NCI-H1694 treated with DMSO at 0.1 percent for 48 hours (cell line): ENCODE measurements around the gene GSE1.
A peak's percentile ranks its signal among the peaks of the same experiment; 100 is the strongest.

Source experiments
- DNase-seq: peaks from one replicate; lab custom pipeline; 2025; lab: John Stamatoyannopoulos, UW

GSE1 gene

DNA sequence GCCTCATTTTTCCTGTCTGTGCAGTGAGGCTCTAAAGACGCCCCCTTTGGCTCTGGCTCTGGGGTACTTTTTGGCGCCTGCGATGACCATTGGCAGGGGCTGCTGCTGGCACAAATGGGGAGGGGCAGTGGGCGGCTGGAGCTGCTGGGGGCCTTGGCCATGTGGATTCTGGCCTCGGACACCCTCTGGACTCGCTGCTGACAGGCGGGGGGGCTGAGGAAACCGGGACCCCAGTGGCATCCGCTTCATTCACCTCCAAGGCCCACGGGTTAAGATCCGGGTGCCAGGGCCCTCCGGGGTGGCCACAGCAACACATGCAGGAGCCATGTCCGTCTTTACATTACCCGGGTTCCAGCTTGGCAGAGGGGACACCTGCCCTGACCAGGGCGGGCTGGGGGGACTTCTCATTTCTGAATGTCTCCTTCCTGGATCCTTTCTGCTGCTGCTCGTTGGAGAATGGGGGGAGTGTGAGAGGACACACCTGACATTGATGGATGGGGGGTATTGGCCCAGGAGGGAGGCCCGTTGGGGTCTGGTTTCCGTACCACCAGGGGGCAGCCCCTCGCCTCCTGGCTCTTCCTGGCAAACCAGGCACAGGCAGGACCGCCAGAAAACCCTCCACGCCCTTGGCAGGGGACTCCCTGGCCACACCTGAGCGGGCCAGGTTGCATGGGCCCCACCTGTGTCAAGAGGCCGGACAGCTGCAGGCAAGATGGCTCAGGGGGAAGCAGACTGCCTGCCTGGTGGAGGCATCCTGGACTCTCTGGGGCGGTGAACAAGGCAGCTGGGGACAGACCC is 21.8 kb downstream of the GSE1 start:
- peak; percentile 18 for DNase-seq

DNA sequence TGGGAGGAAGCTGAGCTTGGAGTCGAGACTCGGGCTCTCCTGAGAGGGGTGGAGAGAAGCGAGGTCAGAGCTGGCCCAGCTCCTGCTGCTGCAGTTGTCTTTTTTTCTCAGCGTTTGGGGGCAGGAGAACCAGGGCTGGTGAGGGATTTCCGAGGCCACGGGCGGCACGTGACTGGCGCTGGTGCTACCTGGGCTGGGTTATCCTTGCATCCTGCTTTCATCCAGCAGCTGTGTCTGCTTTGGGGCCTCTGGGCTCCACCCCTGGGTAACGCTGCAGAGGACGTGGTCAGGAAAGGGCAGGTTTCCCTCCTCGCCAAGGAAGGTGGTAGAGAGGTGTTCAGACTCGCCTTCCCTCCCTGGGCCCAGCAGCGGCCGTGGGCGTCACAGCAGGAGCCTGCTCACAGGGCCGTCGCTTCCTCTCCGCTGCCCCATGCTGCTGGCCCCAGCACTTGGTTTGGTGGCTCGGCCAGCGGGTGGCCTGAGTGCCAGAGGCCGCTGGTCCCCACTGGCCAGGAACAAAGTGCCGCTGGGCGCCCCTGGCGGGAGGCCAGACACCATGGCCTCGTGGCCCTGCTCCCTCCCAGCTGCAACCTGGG is 22.5 kb downstream of the GSE1 start:
- DNase-seq: no peak

DNA sequence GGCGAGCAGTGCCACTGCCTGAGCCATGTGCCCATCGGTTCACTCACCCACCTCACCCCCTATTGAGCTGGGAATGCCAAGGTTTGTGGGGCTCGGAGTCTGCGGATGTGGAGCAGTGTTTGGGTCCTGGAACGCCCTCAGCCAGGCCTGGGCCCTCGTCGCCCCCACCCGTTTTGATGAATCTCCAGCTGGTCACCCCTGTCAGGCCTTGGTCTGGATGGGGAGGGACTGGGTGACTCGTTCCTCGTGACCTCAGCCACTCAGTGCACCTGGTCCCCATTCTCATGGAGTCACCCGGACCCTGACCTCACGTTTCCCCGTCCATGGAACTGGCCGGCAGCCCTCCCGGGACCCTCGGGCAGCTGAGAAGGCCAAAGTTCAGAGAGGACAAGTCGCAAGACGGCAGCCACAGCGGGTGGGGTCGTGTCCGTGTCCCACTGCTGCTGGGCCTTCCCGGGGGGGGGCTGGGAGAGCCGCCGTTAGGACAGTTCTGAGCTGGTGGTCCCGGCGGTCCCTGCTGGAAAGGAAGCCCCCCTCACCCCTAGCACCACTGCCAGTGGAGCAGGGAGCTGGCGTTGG is 23.2 kb downstream of the GSE1 start:
- DNase-seq: no peak

DNA sequence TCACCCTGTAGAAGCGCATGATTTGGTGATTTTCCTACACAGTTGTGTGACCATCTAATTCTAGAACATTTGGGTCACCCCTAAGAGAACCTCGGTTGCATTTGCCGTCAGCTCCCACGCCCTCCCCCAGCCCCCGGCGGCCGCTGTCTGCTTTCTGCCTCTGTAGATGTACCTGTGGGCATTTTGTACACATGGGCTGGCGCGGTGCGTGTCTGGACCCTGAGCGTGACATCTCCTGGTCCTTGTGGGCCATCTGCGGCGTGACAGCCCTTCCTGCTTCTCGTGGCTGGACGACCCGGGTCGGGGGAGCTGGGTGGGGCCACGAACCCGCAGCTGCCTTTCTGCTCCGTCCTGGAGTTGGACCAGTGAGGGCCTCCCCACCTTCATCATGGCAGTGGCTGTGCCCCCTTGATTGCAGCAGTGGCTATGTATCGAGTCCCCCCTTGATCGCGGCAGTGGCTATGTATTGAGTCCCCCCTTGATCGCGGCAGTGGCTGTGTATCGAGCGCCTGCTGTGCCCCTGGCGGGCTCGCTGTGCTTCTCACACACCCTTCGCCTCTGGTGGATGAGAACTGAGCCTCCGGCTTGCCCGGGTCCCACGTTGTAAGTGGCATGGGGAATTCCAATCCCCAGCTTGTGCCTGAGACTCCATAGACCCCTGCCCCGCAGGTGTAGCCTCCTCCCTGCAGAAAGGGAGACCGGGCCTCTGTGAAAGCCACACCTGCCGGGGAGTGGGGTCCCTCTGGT is 24.1 kb downstream of the GSE1 start:
- DNase-seq: no peak

DNA sequence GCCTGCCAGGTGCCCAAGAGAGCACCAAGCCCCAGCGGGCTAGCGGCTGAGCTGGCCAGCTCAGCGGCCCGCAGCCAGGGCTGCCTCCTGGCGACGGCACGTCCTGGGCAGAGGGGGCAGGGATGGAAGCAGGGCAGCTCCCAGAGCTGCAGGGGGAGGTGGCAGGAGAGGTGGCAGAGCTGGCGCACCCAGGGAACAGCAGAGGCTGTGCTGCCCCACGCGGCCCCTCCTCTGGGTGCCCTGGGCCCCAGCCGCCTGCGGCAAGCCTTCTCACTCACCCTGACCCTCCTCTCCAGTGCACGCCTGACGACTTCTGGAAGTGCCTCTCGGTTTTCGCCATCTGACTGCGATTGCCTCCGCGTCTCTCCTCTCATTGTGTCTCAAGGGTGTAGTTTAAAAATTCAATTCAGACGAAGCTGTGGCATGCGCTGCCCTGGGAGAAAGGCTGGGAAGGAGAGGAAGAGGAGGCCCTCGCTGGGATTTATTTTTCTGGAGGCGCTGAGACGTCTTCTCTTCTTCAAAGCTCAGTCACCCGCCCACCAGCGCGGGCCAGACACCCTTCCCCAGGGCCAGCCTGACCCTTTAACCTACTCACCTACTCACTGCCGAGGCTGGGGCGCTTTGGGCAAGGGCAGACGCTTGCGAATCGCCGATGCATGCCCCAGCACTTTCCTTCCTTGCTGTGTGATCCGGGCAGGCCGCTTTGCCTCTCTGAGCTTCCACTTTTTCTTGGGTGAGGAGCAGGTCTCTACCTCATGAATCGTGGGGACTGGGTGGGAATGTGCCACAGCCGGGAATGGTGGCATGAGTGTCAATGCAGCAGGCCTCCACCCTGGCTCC is 24.9 kb downstream of the GSE1 start:
- DNase-seq: peak; percentile 17

DNA sequence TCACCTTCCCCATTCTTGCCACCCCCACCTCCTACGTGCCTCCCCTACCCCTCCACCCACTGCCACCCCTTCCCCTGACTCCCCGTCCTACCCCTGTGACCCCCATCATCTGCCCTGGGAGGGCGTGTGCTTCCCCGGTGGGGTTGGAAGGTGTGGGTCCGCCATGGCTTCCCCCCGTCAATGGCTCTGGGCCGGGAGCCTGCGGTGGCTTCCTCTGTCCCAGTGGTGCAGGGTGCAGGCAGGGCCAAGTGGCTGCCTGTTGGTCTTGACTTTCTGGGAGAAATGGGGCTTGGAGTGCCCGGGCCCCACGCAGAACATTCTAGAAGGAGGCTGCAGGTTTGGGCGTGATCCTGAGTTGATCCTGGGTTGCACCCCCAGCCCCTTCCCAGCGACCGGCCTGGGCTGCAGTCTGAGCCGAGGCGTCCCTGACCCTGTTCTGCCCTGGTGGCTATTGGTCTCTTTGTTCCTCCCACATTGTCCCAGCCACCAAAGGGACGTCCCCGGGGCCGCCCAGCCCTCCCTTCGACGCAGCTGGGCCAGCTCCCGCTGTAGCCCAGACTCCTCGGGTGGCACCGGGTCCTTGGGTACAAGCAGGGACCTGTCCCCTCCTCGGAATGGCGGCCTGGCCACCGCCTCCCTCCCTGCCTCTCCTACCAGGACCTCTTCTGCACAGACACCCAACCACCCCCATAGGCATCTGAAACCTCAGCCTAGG is 25.7 kb downstream of the GSE1 start:
- DNase-seq: no peak

DNA sequence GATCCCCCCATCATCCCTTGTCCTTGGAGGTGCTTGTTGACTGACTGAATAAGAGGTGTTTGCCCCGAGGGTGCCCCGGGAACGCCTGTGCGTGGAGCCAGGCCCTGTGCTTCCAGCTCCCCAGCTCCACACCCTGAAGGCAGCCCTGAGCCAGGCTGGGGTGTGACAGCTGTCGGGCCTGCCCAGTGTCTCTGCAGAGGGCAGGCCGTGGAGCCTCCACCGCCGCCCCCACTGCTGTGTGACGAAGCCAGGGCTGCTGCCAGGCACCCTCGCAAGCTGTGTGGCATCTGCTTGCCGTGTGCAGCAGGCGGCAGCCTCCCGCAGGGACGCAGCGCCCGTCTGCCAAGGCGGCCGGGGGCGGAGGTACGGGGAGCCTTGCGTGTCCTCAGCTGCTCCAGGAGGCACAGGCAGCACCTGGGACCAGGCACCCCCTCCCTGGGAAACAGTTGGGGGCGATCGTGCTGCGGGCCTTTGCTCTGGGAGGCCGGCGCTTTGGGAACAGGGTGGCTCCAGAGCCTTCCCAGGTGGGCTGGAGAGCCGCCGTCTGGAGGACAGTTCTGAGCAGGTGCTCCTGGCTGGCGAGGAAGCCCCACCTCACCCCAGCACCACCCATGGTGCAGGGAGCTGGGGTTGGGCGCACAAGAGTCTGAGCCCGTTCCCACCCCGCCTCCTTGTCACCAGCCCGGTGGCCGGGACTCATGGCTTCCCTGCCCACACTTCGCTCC is 26.6 kb downstream of the GSE1 start:
- DNase-seq: peak; percentile 89

DNA sequence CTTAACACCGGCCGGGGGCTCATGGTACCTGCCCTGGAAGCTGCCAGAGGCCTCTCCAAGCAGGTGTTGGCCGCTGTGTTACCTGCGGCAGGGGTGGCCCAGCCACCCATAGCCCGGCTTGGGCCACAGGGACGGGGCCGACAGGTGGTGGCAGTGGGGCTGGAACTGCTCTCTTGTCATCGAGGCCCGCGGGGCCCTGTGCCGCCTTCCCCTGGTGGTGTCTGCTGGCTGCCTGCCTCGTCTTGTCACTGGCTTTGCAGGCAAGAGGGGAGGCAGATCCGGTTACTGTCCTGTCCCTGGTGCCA is 27.1 kb downstream of the GSE1 start:
- DNase-seq: peak; percentile 44

DNA sequence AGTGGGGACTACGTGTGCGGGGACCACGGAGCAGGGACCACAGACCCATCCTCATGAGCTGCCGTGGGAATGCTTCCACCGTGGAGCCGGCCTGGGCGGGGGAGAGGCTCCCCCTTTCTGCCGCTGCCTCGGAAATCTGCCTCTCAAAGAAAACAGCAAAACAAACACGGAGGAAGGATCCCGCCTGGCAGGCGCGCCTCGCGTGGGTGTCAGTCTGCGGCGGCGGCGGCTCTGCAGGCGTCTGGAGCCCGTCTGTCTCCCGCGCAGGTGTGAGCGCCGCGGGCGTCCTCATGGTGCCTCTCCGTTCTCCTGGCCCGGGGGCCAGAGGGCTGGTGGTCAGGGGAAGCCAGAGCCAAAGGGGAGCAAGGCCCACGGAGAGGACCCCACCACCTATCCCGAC is 27.5 kb downstream of the GSE1 start:
- no peak for DNase-seq

DNA sequence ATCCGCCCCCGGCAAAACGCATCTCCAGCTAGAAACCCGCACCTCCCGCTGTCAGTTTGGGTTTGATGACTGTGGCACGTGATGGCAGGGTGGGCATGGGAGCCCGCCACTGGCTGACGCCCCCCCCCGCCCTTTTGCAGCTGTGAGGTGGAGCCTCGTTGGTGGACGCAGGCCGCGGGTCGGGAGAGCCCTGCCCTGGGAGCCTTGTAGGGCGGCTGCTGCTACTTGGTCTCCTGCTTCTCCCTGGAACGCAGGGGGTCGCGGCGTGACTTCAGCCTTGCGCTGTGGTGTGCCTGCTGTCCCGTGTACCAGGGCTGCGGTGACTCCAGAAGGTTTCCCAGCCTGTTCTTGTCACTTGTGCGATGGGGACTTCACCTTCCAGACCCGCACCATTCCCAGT is 28.2 kb downstream of the GSE1 start:
- DNase-seq: no peak

DNA sequence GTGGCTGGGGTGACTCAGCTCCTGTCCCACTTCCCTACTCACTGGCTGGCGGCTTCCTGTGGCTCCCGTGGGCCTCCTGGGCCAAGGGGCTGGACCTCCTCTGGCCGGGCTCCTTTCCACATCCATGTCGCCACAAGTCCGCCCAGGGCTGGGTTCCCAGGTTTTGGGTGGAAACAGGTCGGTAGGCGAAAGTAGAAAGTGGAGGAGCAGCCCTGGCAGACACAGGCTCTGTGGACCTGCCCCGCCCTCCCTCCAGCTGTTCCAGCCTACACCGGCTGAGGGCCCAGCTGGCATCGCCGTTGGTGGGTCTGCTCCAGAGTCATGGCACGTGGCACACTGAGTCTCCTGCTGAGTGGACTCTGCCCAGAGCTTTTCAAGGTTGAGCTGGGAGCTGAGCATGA is 28.7 kb downstream of the GSE1 start:
- peak; percentile 79 for DNase-seq

DNA sequence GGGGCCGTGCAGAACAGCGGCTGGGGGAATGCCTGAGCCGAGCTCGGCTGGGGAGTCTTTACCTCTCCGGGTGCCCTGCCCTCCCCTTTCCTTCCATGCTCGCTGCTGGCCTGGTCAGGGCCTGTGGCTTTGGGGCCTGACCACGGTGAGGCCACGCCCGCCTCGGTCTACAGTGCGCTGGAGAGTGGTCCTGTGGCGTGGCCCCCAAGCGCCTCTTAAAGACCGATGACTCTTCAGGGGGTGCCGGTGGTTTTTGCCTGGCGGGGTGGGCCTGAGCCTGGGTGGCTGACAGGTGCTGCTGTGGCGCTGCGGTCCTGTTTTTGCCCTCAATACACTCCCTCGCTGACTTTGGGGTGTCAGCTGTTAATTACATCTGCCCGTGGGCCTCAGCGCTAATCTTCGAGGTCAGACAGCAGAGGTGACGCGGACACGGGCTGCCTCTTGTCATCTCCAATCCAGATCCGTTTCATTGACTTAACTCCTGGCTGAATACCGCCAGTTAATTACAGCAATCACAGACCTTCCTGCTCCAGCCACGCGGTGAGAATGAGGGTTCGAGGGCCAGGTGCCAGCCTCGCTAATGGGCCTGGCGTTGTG is 29.7 kb downstream of the GSE1 start:
- no peak for DNase-seq

DNA sequence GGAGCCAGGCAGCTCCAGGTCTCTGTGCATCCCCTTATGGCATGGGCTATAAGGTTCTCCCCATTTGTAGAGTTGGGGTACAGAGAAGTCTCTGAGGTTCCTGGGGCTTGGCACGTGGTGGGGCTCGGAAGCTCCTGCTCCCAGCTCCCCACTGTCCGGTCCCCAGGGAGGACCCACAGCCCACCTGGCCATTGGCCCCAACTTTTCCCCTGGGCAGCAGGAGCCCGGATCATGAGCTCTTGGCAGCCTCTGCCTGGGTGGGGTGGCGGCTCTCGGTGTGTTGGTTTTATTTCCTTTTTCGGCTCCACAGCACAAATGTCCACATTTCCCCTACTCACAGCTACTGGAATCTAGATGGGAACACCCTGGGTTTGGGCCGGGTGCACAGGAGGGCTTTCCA is 30.5 kb downstream of the GSE1 start:
- DNase-seq: no peak

DNA sequence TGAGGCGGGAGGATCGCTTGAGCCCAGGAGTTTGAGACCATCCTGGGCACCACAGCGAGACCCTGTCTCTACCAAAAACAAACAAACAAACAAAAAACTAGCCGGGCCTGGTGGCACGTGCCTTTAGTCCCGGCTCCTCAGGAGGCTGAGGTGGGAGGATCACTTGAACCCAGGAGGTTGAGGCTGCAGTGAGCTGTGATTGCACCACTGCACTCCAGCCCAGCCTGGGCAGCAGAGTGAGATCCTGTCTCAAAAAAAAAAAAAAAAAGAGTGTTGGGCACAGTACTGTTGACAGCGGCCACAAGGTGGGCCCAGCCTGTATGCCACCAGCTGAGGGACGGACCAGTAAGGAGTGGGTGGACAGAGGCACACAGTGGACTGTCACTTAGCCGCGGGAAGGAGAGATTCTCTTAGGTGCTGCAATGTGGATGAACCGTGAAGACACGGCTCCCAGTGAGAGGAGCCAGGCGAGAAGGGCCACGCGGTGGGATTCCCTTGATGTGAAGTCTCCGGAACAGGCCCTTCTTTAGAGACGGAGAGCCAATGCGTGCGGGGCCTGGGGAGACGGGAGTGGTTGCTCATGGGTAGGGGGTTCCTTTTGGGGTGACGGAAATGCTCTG is 31.1 kb downstream of the GSE1 start:
- no peak for DNase-seq

DNA sequence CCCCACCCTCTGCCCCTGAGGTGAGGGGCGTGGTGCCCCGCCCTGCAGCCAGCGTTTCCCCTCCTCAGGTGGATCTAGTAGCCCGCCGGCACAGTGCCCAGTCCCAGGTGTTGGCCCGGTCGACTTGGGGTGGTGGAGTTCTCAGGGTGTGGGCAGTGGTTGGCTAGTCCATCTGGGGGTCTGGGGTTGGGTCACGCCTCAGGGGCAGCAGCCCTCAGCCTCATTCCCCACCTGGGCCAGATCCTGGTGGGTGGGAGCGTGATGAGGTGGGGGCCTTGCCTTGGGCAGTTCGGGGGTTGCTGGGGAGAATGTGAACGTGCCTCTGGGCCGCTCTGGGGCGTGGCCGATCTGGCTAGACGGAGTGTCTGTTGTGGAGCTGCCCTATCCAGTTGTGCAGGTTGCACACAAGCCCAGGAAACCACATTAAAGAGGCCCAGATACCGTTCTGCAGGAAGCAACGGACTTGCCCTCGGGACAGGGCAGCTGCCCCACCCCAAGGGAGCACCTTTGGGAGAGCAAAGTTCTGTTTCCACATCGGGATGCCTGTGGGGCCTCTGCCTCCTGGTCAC is 32.0 kb downstream of the GSE1 start:
- DNase-seq: no peak

DNA sequence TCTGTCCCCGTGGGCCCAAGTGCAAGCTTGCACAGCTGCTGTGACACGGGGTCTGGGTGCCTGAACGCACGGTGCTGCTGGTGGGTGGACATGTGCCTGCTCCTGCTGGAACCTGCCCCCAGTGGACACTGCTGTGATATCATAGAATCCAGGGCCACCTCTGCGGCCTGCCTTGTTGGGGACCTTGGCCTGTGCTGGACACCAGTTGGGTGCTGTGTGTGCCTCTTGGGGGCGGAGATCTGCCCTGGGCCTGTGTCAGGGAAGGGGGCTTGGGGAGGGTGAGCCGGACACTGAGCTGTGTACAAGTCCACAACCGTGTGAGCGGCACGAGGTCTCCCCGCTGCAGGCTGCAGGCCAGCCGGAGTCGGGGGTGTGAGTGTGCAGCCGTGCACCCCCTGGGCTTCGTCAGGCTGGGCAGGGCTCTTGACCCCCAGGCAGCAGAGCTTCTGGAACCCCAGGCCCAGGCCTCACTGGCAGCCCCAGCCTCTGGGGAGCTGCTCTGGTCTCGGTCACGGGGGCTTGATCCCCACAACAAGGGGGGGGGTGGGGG is 33.3 kb downstream of the GSE1 start:
- no peak for DNase-seq

DNA sequence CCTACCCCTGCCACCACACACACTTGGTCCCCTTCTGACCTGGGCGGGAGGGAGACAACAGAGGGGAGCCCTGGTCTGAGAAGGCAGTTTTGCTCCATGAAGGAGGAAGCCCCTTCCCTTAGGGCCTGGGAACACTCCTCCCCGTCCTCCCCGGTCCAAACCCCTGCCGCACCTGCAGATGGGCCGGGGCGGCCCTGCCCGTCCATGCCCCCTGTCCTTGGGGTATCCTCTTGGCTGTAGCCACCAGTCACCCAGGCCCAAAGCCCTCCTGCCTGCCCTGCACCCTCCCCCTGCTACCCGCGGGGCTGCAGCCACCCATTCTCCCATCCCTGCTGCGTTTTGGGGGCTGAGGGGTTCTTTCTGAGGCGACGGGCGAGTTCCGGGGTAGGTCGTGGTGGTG is 33.9 kb downstream of the GSE1 start:
- no peak for DNase-seq

DNA sequence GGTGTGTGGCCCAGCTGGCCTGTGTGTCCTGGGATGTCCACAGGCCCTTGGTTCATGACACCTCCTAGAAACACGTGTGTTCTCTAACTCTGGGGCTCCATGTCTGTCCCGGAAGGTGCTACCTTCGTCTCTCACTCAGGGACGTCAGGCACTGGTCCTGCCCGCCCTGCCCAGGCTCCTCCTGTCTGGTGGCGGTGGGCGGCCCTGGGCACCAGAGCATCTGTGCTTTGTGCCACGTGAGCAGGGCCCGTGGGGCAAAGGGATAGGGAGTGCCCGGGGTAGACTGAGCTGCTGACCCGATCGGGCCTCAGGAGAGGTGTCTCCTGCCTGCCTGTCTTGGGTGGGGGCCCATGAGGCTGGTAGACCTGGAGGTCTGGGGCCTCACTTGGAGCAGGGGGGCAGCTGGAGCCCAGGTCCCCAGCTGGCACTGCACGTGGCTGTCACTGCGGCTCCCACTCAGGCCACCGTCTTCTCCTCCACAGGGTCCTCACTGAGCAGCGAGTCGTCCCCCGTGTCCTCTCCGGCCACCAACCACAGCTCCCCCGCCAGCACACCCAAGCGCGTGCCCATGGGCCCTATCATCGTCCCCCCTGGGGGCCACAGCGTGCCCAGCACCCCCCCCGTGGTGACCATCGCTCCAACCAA is 35.1 kb downstream of the GSE1 start:
- no peak for DNase-seq

DNA sequence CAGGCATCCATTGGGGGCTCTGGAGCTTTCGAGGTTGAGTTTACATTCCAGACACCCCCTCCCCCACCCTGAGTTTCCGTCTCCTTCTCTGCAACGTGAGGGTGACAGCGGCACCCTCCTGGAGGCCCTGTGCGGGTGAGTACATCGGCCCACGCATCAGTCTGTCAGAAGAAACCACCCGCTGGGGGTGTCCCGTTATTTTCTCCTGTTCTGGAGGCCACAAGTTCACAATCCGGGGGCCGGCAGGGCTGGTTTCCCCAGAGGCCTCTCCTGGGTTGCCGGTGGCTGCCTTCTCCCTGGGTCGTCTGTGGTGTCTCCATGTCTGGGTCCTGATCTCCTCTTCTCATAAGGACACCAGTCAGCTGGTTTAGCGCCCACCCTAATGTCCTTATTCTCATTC is 35.7 kb downstream of the GSE1 start:
- no peak for DNase-seq
